RWPE2 (cell line): ENCODE results near the gene FBXW4.
A peak's percentile ranks its signal among the peaks of the same experiment; 100 is the strongest.

Experiments
- ATAC-seq: fragments of 200-7000 bp; cut with Tn5 transposase; 3 replicates; pipeline ENCODE4 v1.9.1; 2021; ENCODE audit warnings: low read depth
- DNase-seq: peaks from one replicate; pipeline ENCODE4 v3.0.0-alpha.2; 2020; ENCODE audit warnings: low spot score
- H3K27ac ChIP-seq: fragments of 450-650 bp; 2 replicates; pipeline ENCODE4 v1.5.1; 2017; ENCODE audit warnings: mild to moderate bottlenecking; ENCODE audit not compliant: poor library complexity, severe bottlenecking
- H3K27me3 ChIP-seq: fragments of 250-450 bp; sonication (Bioruptor Pico); 2 replicates; pipeline ENCODE4 v1.5.1; 2021; ENCODE audit warnings: mild to moderate bottlenecking, moderate library complexity; ENCODE audit not compliant: insufficient read depth, poor library complexity, severe bottlenecking
- H3K36me3 ChIP-seq: fragments of 250-450 bp; sonication (Bioruptor Pico); 2 replicates; pipeline ENCODE4 v1.5.1; 2020; ENCODE audit warnings: low read depth, mild to moderate bottlenecking, moderate library complexity
- H3K4me1 ChIP-seq: fragments of 250-450 bp; sonication (Bioruptor Pico); 2 replicates; pipeline ENCODE4 v1.5.1; 2021; ENCODE audit warnings: mild to moderate bottlenecking, moderate library complexity; ENCODE audit not compliant: insufficient read depth, poor library complexity, severe bottlenecking
- H3K4me3 ChIP-seq: fragments of 250-450 bp; sonication (Bioruptor Pico); 2 replicates; pipeline ENCODE4 v1.5.1; 2021; ENCODE audit warnings: mild to moderate bottlenecking, moderate library complexity; ENCODE audit not compliant: severe bottlenecking
- H3K9me3 ChIP-seq: fragments of 250-450 bp; sonication (Bioruptor Pico); 2 replicates; pipeline ENCODE4 v1.5.1; 2021; ENCODE audit warnings: mild to moderate bottlenecking, moderate library complexity; ENCODE audit not compliant: severe bottlenecking
- TF ChIP-seq, protein P1 (sequence below): fragments of 450-650 bp; IDR thresholded peaks from one replicate; pipeline ENCODE4 v1.5.1; 2017; ENCODE audit warnings: mild to moderate bottlenecking, moderate library complexity; ENCODE audit not compliant: poor library complexity, severe bottlenecking

Gene FBXW4

DNA sequence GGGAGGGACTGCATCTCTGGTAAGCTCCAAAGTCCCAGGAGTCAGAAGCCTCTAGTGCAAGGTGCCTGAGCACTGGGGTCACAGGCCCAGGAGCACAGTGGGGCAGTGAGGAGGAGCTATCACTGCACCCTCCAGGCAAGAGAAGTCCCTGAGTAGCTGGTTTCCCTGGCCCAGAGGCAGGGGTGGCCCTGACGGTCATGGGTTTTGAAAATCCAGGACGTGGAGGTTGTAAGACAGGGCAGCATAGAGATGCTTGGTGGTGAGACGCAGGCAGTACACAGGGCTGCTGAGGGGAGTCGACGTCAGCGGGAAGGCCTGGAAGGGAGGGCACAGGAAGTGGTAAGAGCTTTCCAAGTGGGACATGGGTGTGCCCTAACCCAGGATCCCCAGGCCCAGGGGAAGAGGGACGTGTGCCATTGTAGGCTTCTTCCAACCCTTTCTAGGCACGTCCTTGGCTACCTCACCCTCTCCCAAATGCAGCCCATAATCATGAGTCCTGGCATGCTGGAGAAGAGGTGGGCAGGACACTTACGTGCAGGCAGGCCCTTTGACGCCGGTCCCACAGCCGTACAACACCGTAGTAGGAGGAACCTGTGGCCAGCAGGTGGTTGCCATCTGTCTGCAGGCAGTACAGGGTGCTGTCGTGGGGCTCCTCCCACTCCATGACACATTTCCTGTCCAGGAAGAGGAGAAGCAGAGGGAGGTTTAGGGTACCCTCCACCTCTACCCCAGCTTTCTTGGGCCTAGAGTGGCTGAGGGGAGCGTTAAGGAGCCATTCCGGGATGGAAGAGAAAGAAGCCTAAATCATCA is 83.7 kb downstream of the FBXW4 start:
- Histone ChIP-seq H3K27ac (no peak overlapping the region), H3K9me3 (no peaks in the 10 kb centered on the region), H3K4me3 (no peak overlapping the region), H3K36me3 (peaks cover 23% of the 10 kb centered on the region), H3K4me1 (no peaks in the 10 kb centered on the region), H3K27me3 (no peaks in the 10 kb centered on the region)
- TF ChIP-seq, protein P1, sequence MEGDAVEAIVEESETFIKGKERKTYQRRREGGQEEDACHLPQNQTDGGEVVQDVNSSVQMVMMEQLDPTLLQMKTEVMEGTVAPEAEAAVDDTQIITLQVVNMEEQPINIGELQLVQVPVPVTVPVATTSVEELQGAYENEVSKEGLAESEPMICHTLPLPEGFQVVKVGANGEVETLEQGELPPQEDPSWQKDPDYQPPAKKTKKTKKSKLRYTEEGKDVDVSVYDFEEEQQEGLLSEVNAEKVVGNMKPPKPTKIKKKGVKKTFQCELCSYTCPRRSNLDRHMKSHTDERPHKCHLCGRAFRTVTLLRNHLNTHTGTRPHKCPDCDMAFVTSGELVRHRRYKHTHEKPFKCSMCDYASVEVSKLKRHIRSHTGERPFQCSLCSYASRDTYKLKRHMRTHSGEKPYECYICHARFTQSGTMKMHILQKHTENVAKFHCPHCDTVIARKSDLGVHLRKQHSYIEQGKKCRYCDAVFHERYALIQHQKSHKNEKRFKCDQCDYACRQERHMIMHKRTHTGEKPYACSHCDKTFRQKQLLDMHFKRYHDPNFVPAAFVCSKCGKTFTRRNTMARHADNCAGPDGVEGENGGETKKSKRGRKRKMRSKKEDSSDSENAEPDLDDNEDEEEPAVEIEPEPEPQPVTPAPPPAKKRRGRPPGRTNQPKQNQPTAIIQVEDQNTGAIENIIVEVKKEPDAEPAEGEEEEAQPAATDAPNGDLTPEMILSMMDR: no peak
- peak; percentile 49; the same call in 1 of the 3 replicates for ATAC-seq
- no peak for DNase-seq

DNA sequence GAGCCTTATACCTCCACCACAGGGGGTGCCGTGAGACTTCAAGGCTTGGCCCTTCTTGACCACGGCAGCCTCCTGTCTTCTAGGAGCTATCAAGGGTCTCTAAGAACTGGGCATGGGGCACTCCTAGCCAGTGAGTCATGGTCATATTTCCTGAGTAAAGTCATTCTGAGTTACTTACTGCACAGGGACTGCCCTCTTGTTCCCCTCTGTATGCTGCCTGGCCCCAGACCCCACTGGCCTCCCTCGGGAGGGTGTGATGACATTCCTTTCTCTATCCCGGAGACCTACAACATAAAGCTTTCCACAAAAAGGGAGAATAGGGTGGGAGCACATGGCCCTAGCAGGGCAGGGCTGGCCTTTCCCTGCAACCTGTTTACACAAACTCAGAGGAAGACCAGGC is 85.5 kb downstream of the FBXW4 start:
- Histone ChIP-seq H3K4me3 (no peak overlapping the region), H3K36me3 (peaks cover 30% of the 10 kb centered on the region), H3K27me3 (no peaks in the 10 kb centered on the region), H3K27ac (no peak overlapping the region), H3K4me1 (no peaks in the 10 kb centered on the region), H3K9me3 (no peaks in the 10 kb centered on the region)
- DNase-seq: no peak
- TF ChIP-seq, protein P1: no peak
- no peak for ATAC-seq

DNA sequence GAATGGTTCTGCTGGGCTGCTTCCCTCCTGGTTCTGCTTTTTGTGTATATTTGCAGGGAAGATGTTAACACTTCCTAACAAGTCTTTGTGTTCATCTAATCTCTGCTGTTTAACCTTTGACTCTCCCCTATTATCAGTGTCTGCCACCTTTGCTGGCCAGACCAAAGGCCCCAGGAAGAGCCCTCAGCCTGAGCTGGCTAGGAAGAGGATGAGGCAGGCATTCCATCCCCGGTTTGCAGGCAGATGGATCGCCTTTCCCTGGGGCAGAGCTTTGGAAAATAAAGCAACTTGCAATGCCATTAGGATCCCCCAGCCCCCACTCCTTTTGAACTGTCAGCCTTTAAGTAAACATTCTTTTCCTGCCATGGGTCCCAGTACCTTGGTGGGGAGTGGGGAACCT is 87.8 kb downstream of the FBXW4 start:
- Histone ChIP-seq H3K36me3 (peaks cover 32% of the 10 kb centered on the region), H3K27me3 (no peaks in the 10 kb centered on the region), H3K9me3 (no peaks in the 10 kb centered on the region), H3K4me1 (no peaks in the 10 kb centered on the region), H3K27ac (no peak overlapping the region), H3K4me3 (no peak overlapping the region)
- ATAC-seq: no peak
- TF ChIP-seq, protein P1: no peak
- no peak for DNase-seq

DNA sequence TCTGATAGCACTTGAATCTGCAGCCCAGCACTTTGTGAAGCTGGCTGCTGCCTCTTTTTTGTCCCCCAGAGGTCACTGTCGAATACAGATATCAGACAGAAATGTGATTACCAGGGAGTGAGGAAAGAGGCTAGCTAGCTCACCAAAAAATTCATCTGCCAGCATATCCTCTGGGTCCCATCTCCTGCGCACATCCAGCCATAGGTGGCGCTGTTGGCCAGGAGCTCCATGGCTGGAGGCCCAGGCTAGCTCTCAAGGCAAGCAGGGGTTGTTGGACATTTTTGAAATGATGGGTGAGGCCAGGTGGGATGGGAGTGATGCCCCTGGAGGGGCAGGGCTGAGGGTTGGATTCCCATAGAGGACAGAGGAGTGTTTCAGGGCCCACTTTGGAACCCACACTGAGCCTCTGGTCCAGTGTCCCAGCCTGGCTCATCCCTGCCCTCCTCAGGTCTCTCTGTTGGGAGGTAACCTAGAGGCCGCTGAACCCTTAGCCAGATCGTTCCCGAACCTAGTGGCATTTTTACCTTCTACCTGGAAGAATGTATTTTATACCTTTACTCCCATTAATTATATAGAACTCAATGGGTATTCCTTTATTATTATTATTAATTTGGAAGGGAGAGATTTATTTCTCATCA is 92.1 kb downstream of the FBXW4 start:
- Histone ChIP-seq H3K9me3 (no peaks in the 10 kb centered on the region), H3K27me3 (no peaks in the 10 kb centered on the region), H3K4me3 (no peak overlapping the region), H3K36me3 (peaks cover 10% of the 10 kb centered on the region; the same call in 1 of the 2 replicates), H3K27ac (no peak overlapping the region), H3K4me1 (no peaks in the 10 kb centered on the region)
- TF ChIP-seq, protein P1: peak; percentile 67
- DNase-seq (peak; percentile 37), ATAC-seq (peak; percentile 83)

DNA sequence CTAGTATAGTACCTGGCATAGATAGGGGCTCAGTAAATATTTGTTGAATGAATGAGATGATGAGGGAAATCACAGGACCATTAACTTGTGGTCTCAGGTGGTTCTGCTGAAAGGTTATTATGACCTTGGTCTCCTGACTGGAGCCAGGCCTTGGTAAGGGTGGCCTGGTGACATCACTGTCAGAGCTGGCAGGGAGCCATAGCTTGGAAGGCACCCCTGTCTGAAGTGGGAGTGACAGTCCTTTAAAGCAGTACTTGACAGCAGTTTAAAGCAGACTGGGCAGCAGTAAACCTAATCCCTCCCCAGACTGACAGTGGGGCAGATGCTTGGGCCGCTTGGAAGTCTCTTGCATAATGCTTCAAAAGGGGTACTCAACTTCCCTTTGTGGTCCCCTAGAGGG is 93.4 kb downstream of the FBXW4 start:
- TF ChIP-seq, protein P1: no peak
- peak; percentile 9 for DNase-seq

More for the DNA sequence above, 93.4 kb downstream of the FBXW4 start:
- Histone ChIP-seq H3K4me1 (no peaks in the 10 kb centered on the region), H3K9me3 (no peaks in the 10 kb centered on the region), H3K27me3 (no peaks in the 10 kb centered on the region), H3K27ac (no peak overlapping the region), H3K36me3 (peaks cover 18% of the 10 kb centered on the region), H3K4me3 (no peak overlapping the region)
- ATAC-seq: no peak
